Left ventricle myocardium inferior (tissue), 1 donor: ENCODE results near the gene EHD1. TPM values are rescaled to one million over a fixed set of nuclear protein-coding genes. Genes with fewer than 3 reads are reported as not detected.
A peak's percentile ranks its signal among the peaks of the same experiment; 100 is the strongest.
"Not testable (repeated sequence)": the region's sequence is repeated elsewhere in the genome, so short reads cannot be mapped to it uniquely, and the experiment has no call there.

ENCODE experiments used
- DNase-seq: peaks from one replicate; pipeline ENCODE4 v3.0.0-alpha.2; 2020
- H3K27ac ChIP-seq: fragments of 200-600 bp; replicated peaks from 2 replicates; pipeline ENCODE4 v1.8.0; 2021
- H3K27me3 ChIP-seq: fragments of 200-600 bp; 2 replicates; pipeline ENCODE4 v1.8.0; 2021; ENCODE audit warnings: low read depth
- H3K36me3 ChIP-seq: fragments of 200-600 bp; 2 replicates; pipeline ENCODE4 v1.8.0; 2021
- H3K4me1 ChIP-seq: fragments of 200-600 bp; 2 replicates; pipeline ENCODE4 v1.8.0; 2021
- H3K4me3 ChIP-seq: fragments of 200-600 bp; 2 replicates; pipeline ENCODE4 v1.8.0; 2021; ENCODE audit warnings: mild to moderate bottlenecking, moderate library complexity
- H3K9me3 ChIP-seq: fragments of 200-600 bp; replicated peaks from 2 replicates; pipeline ENCODE4 v1.8.0; 2021
- intact Hi-C: fragments of 100-400 bp; cut with micrococcal nuclease; formaldehyde crosslinking; loops from one replicate; pipeline ENCODE4 v1.11.0; 2022
- total RNA-seq: library from RNA; stranded (reverse); fragmentation: NEBNext Ultra II Directional; extraction: Animal tissue kit (Norgen Biotek cat#: 25700); gene quantifications from one replicate; pipeline ENCODE4 v1.2.1, GENCODE V29; 2021
- TF ChIP-seq, protein P1 (sequence below): fragments of 200-600 bp; IDR thresholded peaks from 2 replicates; pipeline ENCODE4 v1.8.0; 2021; ENCODE audit warnings: antibody characterized with exemption, mild to moderate bottlenecking, borderline replicate concordance
- donor health status: DM: no; HTN: yes; CAD: no; lungs with severe emphysema.

Gene EHD1
- total RNA-seq, 1 donor from 2014 or later, result 40.3 TPM

DNA sequence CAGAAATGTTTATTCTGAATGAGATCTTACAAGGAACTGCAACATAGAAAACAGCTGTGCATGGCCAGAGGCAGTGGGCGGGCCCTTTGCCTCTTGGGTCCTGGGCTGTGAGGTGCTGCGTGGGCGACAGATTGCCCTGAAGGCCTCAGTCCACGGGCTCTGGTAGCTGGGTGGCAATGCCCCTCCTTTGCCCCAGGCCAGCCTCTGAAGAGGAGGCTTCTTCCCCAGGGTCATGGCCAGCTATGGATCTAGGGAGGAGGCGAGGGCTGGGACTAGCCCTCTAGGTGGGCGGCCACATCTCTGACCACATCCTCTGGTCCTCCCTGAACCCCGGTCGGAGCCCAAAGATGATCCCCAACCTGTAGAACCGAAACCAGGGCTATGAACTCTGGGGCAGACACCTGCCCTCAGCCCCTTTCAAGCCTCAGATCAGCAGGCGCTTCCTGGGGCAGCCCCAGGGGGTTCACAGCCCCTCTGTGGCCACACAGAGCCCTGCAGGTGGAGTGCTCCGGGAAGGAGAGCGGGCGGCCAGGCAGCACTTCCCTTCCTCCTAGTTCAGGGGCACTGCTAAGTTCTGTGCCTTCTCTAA, 27.3 kb downstream of the EHD1 start:
- no peak for DNase-seq
- intact Hi-C loops, result no loop called here

DNA sequence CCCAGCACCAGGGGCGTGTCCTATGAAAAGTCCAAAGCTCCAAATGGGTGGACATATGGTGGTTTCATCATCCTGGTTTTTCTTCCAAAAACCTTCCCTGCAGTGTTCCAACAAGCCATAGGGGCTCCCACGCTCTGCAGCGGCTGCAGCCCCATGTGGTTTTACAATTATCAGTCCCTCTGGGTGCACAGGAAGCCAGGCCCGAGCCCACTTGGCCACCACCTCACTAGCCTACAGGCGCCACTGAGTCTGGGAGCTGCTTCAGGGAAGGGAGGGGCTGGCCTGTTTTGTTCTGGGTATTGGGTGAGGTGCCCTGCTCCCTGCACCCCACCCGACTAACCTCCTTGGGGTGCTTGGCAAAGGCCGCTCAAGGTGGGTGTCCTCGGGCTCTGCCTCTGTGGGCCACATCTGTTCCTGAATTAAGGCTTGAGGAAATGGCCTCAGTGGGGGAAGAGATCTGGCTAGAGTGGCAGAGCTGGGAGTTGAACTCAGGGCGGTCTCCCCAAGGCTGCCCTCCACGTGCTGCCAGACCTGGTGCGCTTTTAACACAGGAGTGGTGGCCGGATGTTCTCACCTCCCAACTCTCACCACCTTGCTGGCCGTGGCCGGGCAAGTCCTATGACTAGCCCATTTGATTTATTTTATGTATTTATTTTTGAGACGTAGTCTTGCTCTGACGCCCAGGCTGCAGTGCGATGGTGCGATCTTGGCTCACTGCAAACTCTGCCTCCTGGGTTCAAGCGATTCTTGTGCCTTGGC, 28.6 kb downstream of the EHD1 start:
- intact Hi-C loops, result no loop called here
- H3K9me3 ChIP-seq, result no peaks in the 10 kb centered on the region
- H3K27ac ChIP-seq, result peak overlapping the region; percentile 93
- peaks cover 18% of the 10 kb centered on the region for H3K36me3 ChIP-seq
- no peaks in the 10 kb centered on the region for H3K27me3 ChIP-seq
- TF ChIP-seq, protein P1, sequence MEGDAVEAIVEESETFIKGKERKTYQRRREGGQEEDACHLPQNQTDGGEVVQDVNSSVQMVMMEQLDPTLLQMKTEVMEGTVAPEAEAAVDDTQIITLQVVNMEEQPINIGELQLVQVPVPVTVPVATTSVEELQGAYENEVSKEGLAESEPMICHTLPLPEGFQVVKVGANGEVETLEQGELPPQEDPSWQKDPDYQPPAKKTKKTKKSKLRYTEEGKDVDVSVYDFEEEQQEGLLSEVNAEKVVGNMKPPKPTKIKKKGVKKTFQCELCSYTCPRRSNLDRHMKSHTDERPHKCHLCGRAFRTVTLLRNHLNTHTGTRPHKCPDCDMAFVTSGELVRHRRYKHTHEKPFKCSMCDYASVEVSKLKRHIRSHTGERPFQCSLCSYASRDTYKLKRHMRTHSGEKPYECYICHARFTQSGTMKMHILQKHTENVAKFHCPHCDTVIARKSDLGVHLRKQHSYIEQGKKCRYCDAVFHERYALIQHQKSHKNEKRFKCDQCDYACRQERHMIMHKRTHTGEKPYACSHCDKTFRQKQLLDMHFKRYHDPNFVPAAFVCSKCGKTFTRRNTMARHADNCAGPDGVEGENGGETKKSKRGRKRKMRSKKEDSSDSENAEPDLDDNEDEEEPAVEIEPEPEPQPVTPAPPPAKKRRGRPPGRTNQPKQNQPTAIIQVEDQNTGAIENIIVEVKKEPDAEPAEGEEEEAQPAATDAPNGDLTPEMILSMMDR, result peak; percentile 41
- no peak overlapping the region for H3K4me3 ChIP-seq
- H3K4me1 ChIP-seq, result peaks cover 82% of the 10 kb centered on the region
- peak; percentile 70 for DNase-seq

More for the DNA sequence above, 27.3 kb downstream of the EHD1 start:
- Histone ChIP-seq H3K36me3 (peaks cover 18% of the 10 kb centered on the region), H3K27me3 (no peaks in the 10 kb centered on the region), H3K4me3 (no peak overlapping the region), H3K4me1 (peaks cover 90% of the 10 kb centered on the region), H3K9me3 (no peaks in the 10 kb centered on the region), H3K27ac (peak overlapping the region; percentile 93)
- TF ChIP-seq, protein P1, result no peak

DNA sequence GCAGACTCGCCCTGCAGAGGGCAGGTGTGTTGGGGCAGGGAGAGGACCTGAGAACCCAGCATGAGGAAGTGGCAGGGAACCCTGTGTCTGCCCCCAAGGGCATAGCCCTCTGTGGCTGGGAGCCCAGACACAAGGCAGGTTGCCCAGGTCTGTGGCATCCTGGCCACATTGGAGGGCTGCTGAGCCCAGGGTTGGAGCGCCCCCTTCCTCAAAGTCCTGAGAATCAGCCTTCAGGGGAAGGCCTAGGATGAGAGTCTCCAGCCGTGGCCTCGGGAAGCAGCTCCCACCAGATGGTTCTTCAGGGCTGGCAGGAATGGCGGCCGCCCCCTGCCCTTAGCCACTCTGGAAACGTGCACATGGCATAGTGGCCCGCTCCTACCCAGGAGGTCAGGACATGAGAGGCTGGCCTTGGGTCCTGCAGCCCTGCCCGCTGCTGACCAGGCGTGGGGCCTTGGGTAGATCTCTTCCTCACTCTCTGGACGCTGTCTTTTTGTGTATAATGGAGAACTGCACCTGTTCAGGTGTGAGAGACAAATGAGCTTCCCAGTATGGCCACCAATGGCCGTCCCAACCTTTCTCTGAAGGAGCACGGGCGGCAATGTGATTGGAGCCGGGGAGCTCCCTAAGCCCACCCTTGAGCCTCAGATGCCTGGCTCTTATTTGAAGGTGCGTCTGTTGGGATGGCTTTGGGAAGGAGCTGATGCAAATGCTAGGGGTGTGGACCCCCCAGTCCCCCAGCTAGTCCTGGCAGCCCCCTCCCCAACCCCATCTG, 29.4 kb downstream of the EHD1 start:
- H3K36me3 ChIP-seq, result peaks cover 12% of the 10 kb centered on the region
- DNase-seq, result no peak
- H3K27me3 ChIP-seq, result no peaks in the 10 kb centered on the region
- intact Hi-C loops, result no loop called here
- H3K4me1 ChIP-seq, result peaks cover 82% of the 10 kb centered on the region
- peak overlapping the region; percentile 93 for H3K27ac ChIP-seq
- H3K9me3 ChIP-seq, result no peaks in the 10 kb centered on the region
- no peak overlapping the region for H3K4me3 ChIP-seq
- TF ChIP-seq, protein P1, result no peak

DNA sequence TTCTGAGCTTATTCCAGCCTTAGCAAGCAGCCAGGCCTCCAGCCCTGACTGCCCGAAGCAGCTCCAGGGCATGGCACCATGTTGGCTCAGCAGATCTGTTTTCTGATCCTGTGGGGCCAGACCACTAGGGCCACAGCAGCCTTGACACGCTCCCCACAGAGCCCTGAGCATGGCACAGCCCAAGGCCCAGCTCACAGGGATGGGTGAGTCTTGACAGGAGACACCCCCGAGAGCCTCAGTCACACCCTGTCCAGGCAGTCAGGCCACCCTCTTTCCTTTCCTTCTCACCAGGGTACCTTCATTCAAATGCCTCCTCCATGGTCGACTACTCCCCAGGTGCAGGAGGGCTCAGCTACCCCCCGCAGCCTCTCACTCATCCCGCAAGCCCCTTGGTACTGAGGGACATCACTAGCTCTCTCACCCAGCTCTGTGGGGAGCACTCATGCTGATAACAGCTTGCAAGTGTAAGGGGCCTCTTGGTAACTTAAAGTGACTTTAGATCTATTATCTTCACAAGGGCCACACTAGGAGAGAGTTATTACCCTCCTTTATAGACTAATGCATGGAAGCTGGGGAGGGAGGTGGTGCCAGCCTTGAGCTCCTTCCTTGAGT, 30.1 kb downstream of the EHD1 start:
- Histone ChIP-seq H3K27ac (peak overlapping the region; percentile 93), H3K36me3 (peaks cover 5% of the 10 kb centered on the region), H3K4me1 (peaks cover 76% of the 10 kb centered on the region), H3K27me3 (no peaks in the 10 kb centered on the region), H3K9me3 (no peaks in the 10 kb centered on the region), H3K4me3 (no peak overlapping the region)
- no peak for DNase-seq
- intact Hi-C loops, result no loop called here
- TF ChIP-seq, protein P1, result no peak

DNA sequence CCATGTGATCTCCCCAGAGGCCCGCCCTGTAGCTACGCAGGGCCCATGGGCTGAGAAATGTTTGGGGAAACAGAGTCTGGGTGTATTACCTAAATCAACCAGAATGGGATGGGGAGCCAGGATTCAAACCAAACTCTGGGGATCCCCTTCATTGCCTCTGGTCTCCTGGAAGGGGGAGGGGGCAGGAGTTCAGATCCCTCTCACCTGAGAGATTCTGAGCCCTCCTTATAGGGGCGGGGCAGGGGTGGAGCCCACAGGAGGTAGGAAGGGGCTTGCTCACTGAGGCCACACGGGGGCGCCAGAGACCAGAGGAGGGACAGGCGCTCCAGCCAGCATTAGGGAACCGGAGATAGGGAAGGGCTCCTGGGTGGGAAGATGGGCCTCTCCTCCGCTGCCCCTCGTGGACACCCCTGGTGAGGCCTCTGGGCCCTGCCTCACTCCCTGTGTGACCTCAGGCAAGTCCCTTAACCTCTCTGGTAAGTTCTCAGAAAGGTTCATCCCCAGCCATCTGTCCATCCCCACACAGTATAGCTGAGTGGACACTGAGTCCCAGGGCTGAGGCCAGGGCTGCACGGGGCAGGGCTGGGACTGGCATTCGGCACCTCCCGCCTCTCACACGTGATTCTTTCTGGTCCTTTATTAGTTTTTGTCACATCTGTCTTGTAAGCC, 31.3 kb downstream of the EHD1 start:
- intact Hi-C loops, result loop anchor here (2.0 kb wide), 1 partner anchor 48 kb away; no protein-coding TSS in a partner anchor
- H3K27ac ChIP-seq, result peak overlapping the region; percentile 93

DNA sequence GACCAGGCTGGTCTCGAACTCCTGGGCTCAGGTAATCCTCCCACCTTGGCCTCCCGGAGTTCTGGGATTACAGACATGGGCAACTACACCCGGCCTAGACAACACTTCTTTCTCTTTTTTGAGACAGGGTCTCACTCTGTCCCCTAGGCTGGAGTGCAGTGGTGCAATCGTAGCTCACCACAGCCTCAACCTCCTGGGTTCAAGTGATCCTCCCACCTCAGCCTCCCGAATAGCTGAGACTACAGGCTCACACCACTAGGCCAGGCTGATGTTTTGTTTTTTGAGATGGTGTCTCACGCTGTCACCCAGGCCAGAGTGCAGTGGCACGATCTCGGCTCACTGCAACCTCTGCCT, 32.7 kb downstream of the EHD1 start:
- not testable (repeated sequence) for DNase-seq, H3K4me3 ChIP-seq, H3K27me3 ChIP-seq, H3K9me3 ChIP-seq, H3K27ac ChIP-seq, H3K36me3 ChIP-seq
- intact Hi-C loops, result loop anchor here (2.0 kb wide), 1 partner anchor 49 kb away; no protein-coding TSS in a partner anchor
- H3K4me1 ChIP-seq, result peaks cover 51% of the 10 kb centered on the region

More for the DNA sequence above, 31.3 kb downstream of the EHD1 start:
- TF ChIP-seq, protein P1, result peak; percentile 99
- Histone ChIP-seq H3K4me3 (no peak overlapping the region), H3K36me3 (no peaks in the 10 kb centered on the region), H3K27me3 (no peaks in the 10 kb centered on the region), H3K4me1 (peaks cover 64% of the 10 kb centered on the region), H3K9me3 (no peaks in the 10 kb centered on the region)
- DNase-seq, result peak; percentile 91
